ENCODE measurements around the gene HSPB7.
A peak's percentile ranks its signal among the peaks of the same experiment; 100 is the strongest.
"Not testable (repeated sequence)": the region's sequence is repeated elsewhere in the genome, so short reads cannot be mapped to it uniquely, and the experiment has no call there.

The HSPB7 gene

DNA sequence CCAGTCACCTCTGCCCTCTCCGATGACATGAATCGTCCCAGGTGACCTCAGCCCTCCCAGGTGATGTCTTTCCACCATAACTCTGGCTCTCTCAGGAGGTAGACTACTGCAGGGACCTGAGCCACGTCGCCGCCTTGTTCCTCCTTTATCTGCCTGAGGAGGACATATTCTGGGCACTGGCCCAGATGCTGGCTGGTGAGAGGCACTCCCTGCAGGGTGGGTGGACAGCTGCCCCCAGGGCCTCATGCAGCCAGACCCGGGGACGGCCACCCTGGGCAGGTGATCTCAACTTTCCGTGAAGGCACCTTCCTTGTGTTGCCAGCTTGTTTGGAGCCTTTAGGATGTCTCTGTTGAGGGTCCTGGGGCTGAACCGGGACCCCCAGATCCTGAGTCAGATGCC is 28.1 kb downstream of the HSPB7 start:
- Histone ChIP-seq H3K9me3 (ENCODE audit: insufficient read depth, low read depth, low read length) (no peaks in the 10 kb centered on the region), H3K36me3 (ENCODE audit: insufficient read depth, low read length) (no peaks in the 10 kb centered on the region), H3K27ac (ENCODE audit: low read depth, low read length) (no peak overlapping the region), H3K4me3 (ENCODE audit: low read length) (no peak overlapping the region), H3K4me1 (ENCODE audit: insufficient read depth, low read length) (no peaks in the 10 kb centered on the region), H3K9ac (ENCODE audit: low read depth, low read length) (no peak overlapping the region), H3K27me3 (ENCODE audit: insufficient read depth, low read length) (no peaks in the 10 kb centered on the region)
- 92% methylated on average over 9 of the region's 9 CpGs for WGBS

DNA sequence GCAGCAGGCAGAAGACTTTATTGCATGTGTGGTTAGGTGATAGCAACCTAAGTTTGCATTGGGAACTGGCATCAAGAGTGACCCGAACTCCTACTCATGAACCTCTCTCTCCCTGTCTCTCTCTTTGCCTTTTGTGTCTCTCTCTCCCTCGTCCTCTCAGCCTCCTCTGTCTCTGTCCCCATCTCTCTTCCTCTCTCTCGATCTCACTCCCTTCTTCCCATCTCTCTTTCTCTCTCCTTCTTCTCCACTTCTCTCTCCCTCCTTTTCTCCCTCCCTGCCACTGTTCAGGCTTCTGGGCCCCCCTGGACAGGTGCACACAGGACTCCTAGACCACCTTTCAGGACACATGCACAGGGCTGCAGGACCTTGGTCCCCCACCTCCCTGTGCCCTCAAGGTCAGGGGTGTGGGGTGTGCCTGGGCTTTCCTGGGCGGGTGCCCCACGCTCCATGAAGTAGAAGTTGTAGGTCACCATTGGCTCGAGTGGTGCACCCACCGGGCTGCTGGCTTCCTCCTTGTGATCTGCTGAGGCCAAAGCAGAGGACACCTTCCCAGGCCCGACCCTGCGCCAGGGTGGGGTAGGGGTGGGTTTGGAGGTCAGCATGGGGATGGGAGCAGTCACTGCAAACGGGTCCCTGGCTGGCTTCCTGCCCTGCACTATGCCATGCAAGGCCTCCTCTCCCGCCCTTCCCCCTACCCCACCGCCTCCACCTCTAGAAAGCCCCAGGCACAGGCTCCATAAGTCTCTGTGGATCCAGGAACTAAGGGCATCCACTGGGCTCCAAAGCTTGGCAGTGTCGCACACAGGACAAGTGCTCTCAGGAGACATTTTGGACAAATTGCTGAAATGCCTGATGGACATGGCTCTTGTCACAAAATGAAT is 28.7 kb downstream of the HSPB7 start:
- Histone ChIP-seq H3K4me1 (ENCODE audit: insufficient read depth, low read length) (no peaks in the 10 kb centered on the region), H3K9ac (ENCODE audit: low read depth, low read length) (no peak overlapping the region), H3K27me3 (ENCODE audit: insufficient read depth, low read length) (no peaks in the 10 kb centered on the region), H3K4me3 (ENCODE audit: low read length) (no peak overlapping the region), H3K36me3 (ENCODE audit: insufficient read depth, low read length) (no peaks in the 10 kb centered on the region), H3K27ac (ENCODE audit: low read depth, low read length) (no peak overlapping the region), H3K9me3 (ENCODE audit: insufficient read depth, low read depth, low read length) (no peaks in the 10 kb centered on the region)
- 87% methylated on average over 13 of the region's 13 CpGs for WGBS

DNA sequence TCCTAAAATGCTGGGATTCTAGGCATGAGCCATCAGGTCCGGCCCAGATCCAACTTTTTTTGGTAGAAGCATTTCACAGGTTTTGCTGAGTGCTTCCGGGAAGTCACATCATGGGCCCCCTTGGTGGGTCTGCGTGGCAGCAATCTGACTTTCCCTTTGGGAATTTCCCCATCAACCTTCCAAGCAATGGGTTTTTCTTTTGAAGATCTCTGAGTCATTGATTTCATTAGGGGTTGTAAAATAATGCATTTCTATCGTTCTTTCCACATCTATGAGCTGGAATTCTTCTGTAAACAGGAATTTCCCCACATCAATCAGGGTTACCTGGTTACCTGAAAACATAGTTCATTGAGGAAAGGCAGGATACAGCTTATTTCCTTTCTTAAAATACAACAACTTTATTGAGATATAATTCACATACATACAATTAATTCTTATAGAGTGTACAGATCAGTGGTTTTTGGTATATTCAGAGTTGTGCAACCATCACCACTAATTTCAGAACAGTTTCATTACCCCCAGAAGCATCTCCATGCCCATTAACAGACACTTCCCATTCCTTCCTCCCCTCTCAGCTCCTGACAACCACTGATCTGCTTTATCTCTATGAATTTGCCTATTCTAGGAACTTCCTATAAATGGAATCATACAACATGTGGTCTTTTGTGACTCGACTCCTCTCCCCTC is 32.1 kb downstream of the HSPB7 start:
- H3K27ac ChIP-seq (ENCODE audit: low read depth, low read length), result no peak overlapping the region
- no peaks in the 10 kb centered on the region for H3K9me3 ChIP-seq (ENCODE audit: insufficient read depth, low read depth, low read length)
- WGBS, result 67% methylated on average over 5 of the region's 5 CpGs
- no peaks in the 10 kb centered on the region for H3K4me1 ChIP-seq (ENCODE audit: insufficient read depth, low read length)
- no peak overlapping the region for H3K4me3 ChIP-seq (ENCODE audit: low read length)
- no peaks in the 10 kb centered on the region for H3K36me3 ChIP-seq (ENCODE audit: insufficient read depth, low read length)
- H3K27me3 ChIP-seq (ENCODE audit: insufficient read depth, low read length), result no peaks in the 10 kb centered on the region
- no peak overlapping the region for H3K9ac ChIP-seq (ENCODE audit: low read depth, low read length)

DNA sequence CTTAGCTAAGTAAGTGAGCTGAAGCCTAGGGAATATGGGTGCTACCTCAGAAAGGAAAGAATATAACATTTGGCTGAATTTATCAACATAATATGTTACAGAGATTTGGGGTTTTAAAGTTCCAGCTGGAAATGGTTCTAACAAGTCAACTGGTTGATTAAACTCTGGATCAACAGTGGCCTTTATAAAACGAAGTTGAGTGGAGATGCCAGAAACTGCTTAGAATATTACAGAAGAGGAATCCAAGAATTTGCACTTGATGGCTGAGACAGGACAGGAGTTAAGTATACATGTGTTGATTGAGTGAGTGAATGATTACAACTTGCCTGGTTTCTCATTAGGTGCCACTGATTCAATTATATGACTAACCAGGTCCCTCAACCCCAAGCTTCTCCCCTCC is 34.6 kb downstream of the HSPB7 start:
- Histone ChIP-seq H3K36me3 (ENCODE audit: insufficient read depth, low read length) (no peaks in the 10 kb centered on the region), H3K9ac (ENCODE audit: low read depth, low read length) (no peak overlapping the region), H3K27me3 (ENCODE audit: insufficient read depth, low read length) (no peaks in the 10 kb centered on the region), H3K4me3 (ENCODE audit: low read length) (no peak overlapping the region), H3K4me1 (ENCODE audit: insufficient read depth, low read length) (no peaks in the 10 kb centered on the region), H3K27ac (ENCODE audit: low read depth, low read length) (no peak overlapping the region), H3K9me3 (ENCODE audit: insufficient read depth, low read depth, low read length) (no peaks in the 10 kb centered on the region)
- WGBS, result 51% methylated on average over 1 of the region's 1 CpG

DNA sequence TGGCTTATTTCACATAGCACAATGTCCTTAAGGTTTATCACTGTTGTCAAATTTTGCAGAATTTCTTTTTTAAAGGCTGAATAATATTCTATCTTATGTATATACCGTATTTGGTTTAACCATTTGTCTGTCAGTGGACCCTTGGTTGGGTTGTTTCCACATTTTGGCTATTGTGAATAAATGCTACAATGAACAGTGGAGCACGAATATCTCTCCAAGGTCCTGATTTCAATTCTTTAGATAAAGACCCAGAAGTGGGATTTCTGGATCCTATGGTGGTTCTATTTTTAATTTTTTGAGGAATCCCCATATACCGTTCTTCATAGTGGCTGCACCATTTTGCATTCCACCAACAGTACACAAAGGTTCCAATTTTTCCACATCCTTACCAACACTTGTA is 36.2 kb downstream of the HSPB7 start:
- Histone ChIP-seq H3K9me3 (ENCODE audit: insufficient read depth, low read depth, low read length) (no peaks in the 10 kb centered on the region), H3K4me3 (ENCODE audit: low read length) (no peak overlapping the region), H3K27ac (ENCODE audit: low read depth, low read length) (no peak overlapping the region), H3K27me3 (ENCODE audit: insufficient read depth, low read length) (no peaks in the 10 kb centered on the region), H3K9ac (ENCODE audit: low read depth, low read length) (no peak overlapping the region), H3K4me1 (ENCODE audit: insufficient read depth, low read length) (no peaks in the 10 kb centered on the region), H3K36me3 (ENCODE audit: insufficient read depth, low read length) (no peaks in the 10 kb centered on the region)
- WGBS, result 83% methylated on average over 3 of the region's 3 CpGs

DNA sequence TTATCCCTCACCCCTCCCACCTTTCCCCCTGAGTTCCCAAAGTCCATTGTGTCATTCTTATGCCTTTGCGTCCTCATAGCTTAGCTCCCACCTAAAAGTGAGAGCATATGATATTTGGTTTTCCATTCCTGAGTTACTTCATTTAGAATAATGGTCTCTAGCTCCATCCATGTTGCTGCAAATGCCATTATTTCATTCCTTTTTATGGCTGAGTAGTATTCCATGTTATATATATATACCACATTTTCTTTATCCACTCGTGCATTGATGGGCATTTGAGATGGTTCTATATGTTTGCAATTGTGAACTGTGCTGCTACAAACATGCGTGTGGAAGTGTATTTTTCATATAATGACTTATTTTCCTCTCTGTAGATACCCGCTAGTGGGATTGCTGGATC is 39.9 kb downstream of the HSPB7 start:
- not testable (repeated sequence) for H3K9ac ChIP-seq (ENCODE audit: low read depth, low read length); H3K4me1 ChIP-seq (ENCODE audit: insufficient read depth, low read length); H3K4me3 ChIP-seq (ENCODE audit: low read length); H3K27ac ChIP-seq (ENCODE audit: low read depth, low read length); H3K27me3 ChIP-seq (ENCODE audit: insufficient read depth, low read length); H3K36me3 ChIP-seq (ENCODE audit: insufficient read depth, low read length); H3K9me3 ChIP-seq (ENCODE audit: insufficient read depth, low read depth, low read length)
- 86% methylated on average over 1 of the region's 4 CpGs for WGBS

DNA sequence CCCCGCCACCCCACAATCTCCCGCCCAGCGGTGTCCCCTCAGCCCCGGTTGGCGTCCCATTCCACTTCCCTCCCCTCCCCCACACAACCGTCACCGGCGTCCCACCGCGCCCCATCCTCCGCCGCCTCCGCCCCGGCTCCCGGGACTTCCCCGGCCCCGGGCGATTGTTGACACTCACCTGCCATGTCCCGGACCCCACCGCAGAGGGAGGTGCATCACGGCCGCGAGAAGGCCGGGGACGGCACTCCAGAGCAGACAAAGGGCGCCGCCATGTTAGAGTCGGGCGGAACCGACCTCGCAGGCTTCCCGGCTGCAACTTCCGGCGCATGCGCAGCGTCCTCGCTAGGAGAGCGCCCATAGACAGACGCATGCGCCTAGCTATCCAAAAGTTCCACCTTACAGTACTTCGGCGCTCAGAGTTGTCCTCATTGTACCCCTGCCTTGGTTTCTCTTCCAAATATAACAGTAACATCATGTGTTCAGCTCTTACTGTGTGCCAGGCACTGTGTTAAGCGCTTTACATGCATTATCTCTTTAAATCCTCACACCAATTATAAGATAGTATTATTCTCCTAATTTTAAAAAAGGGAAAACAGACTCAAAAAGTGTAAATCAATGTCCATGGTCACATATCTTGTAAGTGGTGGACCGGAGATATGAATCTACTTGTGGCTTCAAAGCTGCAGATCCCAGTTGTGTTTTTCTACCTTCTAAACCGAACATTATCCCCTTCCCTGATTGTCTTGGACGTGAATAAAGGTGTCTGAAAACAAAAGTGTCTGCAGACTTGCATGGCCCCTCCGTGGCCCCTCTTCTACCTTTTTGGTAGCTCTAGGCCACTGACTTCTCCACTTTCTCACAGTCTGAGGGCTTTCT is 41.8 kb downstream of the HSPB7 start, which contains the start of gene ZBTB17:
TSS of gene ZBTB17 (minus strand) at position 297 of the 876 bp plus-strand sequence. CDS start 27,606 bp downstream, outside the sequence.
- Histone ChIP-seq H3K9me3 (ENCODE audit: insufficient read depth, low read depth, low read length) (no peaks in the 10 kb centered on the region), H3K27me3 (ENCODE audit: insufficient read depth, low read length) (no peaks in the 10 kb centered on the region), H3K4me3 (ENCODE audit: low read length) (peak within 1 kb of the TSS; percentile 88), H3K27ac (ENCODE audit: low read depth, low read length) (peak within 1 kb of the TSS; percentile 89), H3K4me1 (ENCODE audit: insufficient read depth, low read length) (peaks cover 3% of the 10 kb centered on the region), H3K9ac (ENCODE audit: low read depth, low read length) (peak within 1 kb of the TSS; percentile 82), H3K36me3 (ENCODE audit: insufficient read depth, low read length) (peaks cover 7% of the 10 kb centered on the region; the same call in 1 of the 2 replicates)
- WGBS, result 9% methylated on average over 47 of the region's 47 CpGs

DNA sequence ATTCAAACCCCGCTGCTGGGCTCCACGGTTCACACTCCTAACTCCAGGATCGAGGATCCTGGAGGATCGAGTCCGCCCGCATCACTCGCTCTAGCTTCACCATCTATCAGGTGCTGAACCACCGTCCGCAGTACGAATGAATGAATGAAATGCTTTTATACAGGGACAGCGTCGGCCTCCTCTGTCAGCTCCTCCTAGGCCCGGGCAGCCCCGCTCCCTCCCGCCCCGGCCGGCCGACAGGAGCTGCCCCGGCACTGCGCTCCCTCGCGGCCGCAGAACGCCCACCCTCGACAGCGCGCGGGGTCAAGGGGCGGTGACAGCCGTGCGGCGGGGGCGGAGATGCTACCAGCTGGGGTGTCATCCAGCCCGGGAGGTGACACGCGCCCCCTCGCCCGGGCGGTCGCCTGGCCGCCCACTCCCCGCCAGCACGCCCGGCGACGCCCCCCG is 42.5 kb downstream of the HSPB7 start:
- Histone ChIP-seq H3K4me3 (ENCODE audit: low read length) (peak overlapping the region; percentile 88), H3K27ac (ENCODE audit: low read depth, low read length) (peak overlapping the region; percentile 89; the same call in 1 of the 2 replicates), H3K27me3 (ENCODE audit: insufficient read depth, low read length) (no peaks in the 10 kb centered on the region), H3K4me1 (ENCODE audit: insufficient read depth, low read length) (peaks cover 3% of the 10 kb centered on the region), H3K9ac (ENCODE audit: low read depth, low read length) (peak overlapping the region; percentile 72), H3K9me3 (ENCODE audit: insufficient read depth, low read depth, low read length) (no peaks in the 10 kb centered on the region), H3K36me3 (ENCODE audit: insufficient read depth, low read length) (peaks cover 7% of the 10 kb centered on the region; the same call in 1 of the 2 replicates)
- WGBS, result under 1% methylated on average over 47 of the region's 47 CpGs

DNA sequence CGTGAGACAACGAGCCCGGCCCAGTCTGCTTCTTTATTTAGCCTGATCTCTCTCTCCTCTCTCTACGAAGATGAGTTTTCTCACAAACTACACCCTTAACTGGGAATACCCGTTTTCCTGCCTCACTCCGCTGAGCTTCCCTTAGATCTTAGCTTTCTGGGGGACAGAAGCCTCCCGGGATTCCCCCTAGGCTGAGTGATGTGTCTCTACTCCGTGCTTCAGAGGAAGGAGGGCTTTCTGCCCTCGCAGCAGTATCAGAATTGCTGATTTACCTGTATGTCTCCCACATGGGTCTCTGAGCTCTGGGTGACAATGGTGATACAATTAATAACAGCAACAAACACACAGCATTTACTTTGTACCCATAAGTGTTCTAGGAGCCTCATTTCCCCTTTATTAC is 43.0 kb downstream of the HSPB7 start:
- H3K27ac ChIP-seq (ENCODE audit: low read depth, low read length), result no peak overlapping the region
- H3K9ac ChIP-seq (ENCODE audit: low read depth, low read length), result peak overlapping the region; percentile 72
- H3K27me3 ChIP-seq (ENCODE audit: insufficient read depth, low read length), result no peaks in the 10 kb centered on the region
- WGBS, result 65% methylated on average over 9 of the region's 9 CpGs
- no peaks in the 10 kb centered on the region for H3K9me3 ChIP-seq (ENCODE audit: insufficient read depth, low read depth, low read length)
- H3K4me1 ChIP-seq (ENCODE audit: insufficient read depth, low read length), result peaks cover 3% of the 10 kb centered on the region
- H3K36me3 ChIP-seq (ENCODE audit: insufficient read depth, low read length), result peaks cover 10% of the 10 kb centered on the region; the same call in 1 of the 2 replicates
- H3K4me3 ChIP-seq (ENCODE audit: low read length), result peak overlapping the region; percentile 88

DNA sequence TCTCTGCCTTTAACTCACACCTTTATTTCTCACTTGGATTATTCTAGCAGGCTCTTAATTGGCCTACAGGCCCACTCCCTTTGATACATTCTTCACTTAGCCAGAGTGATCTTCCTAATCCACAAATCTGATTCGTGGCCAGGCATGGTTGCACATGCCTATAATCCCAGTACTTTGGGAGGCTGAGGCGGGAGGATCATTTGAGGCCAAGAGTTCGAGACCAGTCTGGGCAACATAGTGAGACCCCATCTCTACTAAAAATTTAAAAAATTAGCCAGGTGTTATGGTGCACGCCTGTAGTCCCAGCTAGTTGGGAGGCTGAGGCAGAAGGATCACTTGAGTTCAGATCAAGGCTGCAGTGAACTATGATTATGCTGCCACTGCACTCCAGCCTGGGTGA is 44.1 kb downstream of the HSPB7 start:
- H3K27me3 ChIP-seq (ENCODE audit: insufficient read depth, low read length), result no peaks in the 10 kb centered on the region
- no peak overlapping the region for H3K27ac ChIP-seq (ENCODE audit: low read depth, low read length)
- no peak overlapping the region for H3K4me3 ChIP-seq (ENCODE audit: low read length)
- 89% methylated on average over 4 of the region's 4 CpGs for WGBS
- no peak overlapping the region for H3K9ac ChIP-seq (ENCODE audit: low read depth, low read length)
- peaks cover 18% of the 10 kb centered on the region for H3K36me3 ChIP-seq (ENCODE audit: insufficient read depth, low read length)
- H3K9me3 ChIP-seq (ENCODE audit: insufficient read depth, low read depth, low read length), result 0 out of 2 replicates have a peak, but pooled peaks cover 4% of the 10 kb centered on the region
- peaks cover 3% of the 10 kb centered on the region for H3K4me1 ChIP-seq (ENCODE audit: insufficient read depth, low read length)
